HG03342 (cell line): Measurements from ENCODE around the gene NECTIN3.

Experiments used
- ATAC-seq: cut with Tn5 transposase; IDR thresholded peaks from one replicate; pipeline ENCODE4 v1.9.1; 2021; ENCODE audit warnings: mild to moderate bottlenecking, moderate library complexity; ENCODE audit not compliant: unreplicated experiment

Gene NECTIN3

GRCh38 chr3:111081008-111081545, 9.5 kb downstream of the NECTIN3 start:
- no peak for ATAC-seq

GRCh38 chr3:111084911-111085310, 13.3 kb downstream of the NECTIN3 start:
- ATAC-seq: no peak

- no peak for ATAC-seq
Measured at GRCh38 chr3:111087924-111088469, 16.4 kb downstream of the NECTIN3 start.

GRCh38 chr3:111096487-111097209, 25.0 kb downstream of the NECTIN3 start:
- no peak for ATAC-seq

- no peak for ATAC-seq
Measured at GRCh38 chr3:111103807-111104206, 32.2 kb downstream of the NECTIN3 start.

- no peak for ATAC-seq
Measured at GRCh38 chr3:111106993-111107661, 35.5 kb downstream of the NECTIN3 start.

- no peak for ATAC-seq
Measured at GRCh38 chr3:111107662-111108035, 36.0 kb downstream of the NECTIN3 start.

- ATAC-seq: no peak
Measured at GRCh38 chr3:111112913-111113312, 41.3 kb downstream of the NECTIN3 start.

- ATAC-seq: no peak
Measured at GRCh38 chr3:111128884-111129283, 57.3 kb downstream of the NECTIN3 start.

- ATAC-seq: no peak
Measured at GRCh38 chr3:111130827-111131226, 59.2 kb downstream of the NECTIN3 start.

GRCh38 chr3:111134302-111134701, 62.7 kb downstream of the NECTIN3 start:
- ATAC-seq: no peak

GRCh38 chr3:111151438-111151837, 79.8 kb downstream of the NECTIN3 start:
- no peak for ATAC-seq

- ATAC-seq: no peak
Measured at GRCh38 chr3:111152496-111152895, 80.9 kb downstream of the NECTIN3 start.

- no peak for ATAC-seq
Measured at GRCh38 chr3:111156517-111156916, 84.9 kb downstream of the NECTIN3 start.

GRCh38 chr3:111159391-111159790, 87.8 kb downstream of the NECTIN3 start:
- ATAC-seq: no peak

- ATAC-seq: no peak
Measured at GRCh38 chr3:111164621-111165020, 93.0 kb downstream of the NECTIN3 start.

- no peak for ATAC-seq
Measured at GRCh38 chr3:111165411-111165810, 93.8 kb downstream of the NECTIN3 start.

GRCh38 chr3:111173328-111173900, 101.8 kb downstream of the NECTIN3 start:
- no peak for ATAC-seq

- no peak for ATAC-seq
Measured at GRCh38 chr3:111173906-111174305, 102.3 kb downstream of the NECTIN3 start.

- ATAC-seq: no peak
Measured at GRCh38 chr3:111190518-111190917, 118.9 kb downstream of the NECTIN3 start.

GRCh38 chr3:111193472-111193871, 121.9 kb downstream of the NECTIN3 start:
- ATAC-seq: no peak

GRCh38 chr3:111194048-111194447, 122.4 kb downstream of the NECTIN3 start:
- ATAC-seq: no peak
